Colon (tissue), 2 donors: ENCODE measurements around the gene CCL21.
"Not testable (repeated sequence)": the region's sequence is repeated elsewhere in the genome, so short reads cannot be mapped to it uniquely, and the experiment has no call there.

Experiments used
- FAIRE-seq: peaks from 2 replicates; lab custom pipeline; 2012; peaks lifted over from hg19 to GRCh38; lab: Jason Lieb, UNC
- donor health status: control.
- donor health status: control.

The CCL21 gene, protein sequence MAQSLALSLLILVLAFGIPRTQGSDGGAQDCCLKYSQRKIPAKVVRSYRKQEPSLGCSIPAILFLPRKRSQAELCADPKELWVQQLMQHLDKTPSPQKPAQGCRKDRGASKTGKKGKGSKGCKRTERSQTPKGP

DNA sequence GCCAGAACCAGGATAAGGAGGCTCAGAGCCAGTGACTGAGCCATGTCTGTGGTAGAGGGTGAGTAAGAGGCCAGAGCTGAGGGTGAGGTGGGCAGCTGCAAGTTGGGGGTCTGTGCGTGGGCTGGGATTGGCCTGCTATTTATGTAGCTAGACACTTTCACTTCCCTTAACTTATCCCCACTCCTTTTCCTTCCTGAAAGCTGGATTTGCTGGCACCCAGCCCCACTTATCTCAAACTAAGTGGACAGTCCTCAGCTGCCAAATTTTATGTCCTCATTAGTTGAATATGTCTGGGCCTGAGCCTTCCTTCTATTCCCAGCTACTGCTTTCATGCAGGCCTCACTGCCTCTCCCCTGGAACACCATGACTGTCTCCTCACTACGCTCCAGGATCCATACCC lies at the start of gene CCL21:
CCL21 (minus strand) TSS at position 114 of the 400 bp plus-strand sequence; CDS start at position 44, 70 bp downstream.
- no peak for FAIRE-seq

DNA sequence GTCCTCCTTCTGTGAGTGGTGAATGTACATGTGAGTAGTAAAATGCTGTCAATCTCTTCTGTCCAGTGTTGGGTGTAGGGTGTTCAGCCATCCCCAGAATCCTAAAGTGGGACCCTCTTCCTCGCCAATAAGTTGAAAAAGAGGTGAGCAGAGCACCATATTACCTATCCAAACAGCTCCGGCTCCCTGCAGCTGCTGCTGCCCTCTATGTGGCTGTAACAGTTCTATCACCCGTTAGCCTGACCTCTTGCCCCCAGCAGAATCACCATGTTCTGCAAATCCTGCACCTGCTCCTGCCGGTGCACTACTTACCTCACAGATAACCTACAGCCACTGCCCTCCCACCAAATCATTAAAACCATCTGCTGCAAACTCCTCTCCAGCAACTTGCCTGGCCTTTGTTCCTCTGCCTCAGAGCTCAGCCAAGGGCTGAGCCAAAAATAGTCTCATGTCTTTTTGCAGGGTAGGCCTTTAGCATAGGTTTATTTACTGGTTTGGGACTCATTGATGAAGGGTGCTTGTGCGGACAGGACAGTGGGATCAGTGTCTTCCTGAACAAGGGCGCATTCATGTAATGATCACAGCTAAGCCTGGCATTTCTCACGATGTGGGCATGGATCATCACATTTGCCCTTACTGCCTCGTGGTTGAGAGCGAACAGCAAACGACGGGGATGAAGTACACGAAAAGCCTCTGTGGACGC lies 49.6 kb upstream of the CCL21 start:
- FAIRE-seq: no peak

DNA sequence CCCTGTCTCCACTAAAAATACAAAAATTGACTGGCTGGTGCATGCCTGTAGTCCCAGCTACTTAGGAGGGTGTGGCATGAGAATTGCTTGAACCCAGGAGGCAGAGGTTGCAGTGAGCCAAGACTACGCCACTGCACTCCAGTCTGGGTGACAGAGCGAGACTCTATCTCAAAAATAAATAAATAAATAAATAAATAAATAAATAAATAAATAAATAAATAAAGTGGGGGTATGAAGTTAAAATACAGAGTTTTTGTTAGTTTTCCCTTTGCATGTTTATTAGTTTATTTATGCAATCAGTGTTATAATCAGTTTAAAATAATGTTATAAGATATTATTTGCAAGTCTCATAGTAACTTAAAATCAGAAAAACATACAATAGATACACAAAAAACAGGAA lies 40.4 kb upstream of the CCL21 start:
- FAIRE-seq: not testable (repeated sequence)

DNA sequence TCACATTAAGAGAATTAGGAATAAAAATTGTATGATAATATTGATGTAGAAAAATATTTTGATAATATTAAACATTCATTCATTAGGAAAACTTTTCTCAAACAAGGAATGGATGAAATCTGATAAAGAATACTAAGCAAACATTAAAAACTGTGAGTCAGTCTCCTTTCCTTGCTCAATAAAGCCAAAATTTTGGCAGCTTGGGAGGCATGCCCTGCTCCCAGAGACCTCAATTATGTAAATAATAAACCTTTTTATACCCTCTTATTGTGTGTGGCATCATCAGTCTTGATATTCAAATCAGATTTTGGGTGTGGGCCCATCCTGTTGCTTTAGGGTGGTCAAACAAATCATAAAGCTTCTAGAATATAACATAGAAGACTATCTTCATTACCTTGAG lies 36.6 kb upstream of the CCL21 start:
- no peak for FAIRE-seq

DNA sequence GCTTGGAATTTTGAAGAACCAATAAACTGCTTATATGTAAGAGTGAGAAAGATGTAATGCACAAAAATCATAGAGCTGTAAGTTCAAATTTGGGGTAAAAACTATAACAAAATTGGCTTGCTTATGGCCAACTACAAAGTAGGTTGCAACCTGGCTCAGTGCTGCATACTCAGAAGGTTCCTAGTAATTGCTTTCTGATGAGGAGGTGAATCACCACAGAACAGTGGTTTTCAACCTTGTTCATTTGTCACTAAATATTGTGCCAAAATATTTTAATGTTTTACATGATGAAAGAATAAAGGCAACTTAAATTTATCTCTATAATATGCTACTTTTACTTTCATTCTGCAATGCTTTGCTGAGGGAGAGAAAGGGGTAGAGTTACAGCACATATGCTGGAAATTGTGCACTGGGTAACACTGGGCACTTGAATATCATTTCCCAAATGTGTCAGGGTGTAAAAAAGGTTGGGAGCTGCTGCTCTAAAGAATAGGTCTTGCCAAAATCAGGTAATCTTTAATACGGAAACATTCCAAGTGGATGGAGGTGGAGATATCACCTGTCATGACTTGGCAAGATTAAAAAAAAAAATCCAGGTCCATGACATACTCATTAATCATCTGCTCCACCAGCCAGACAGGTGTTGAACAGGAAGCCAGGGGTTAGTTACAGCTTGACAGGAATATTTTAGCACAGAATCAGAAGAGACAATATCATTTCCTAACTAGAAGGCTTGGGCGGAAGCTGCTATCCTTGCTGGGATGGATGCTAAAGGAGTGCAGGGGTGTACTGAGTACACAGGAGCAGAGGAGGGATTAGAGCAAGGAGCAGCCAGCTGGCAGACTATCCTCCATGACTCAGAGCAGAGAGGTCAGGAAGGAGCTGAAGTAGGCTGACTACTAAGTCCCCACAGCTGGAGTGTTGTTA lies 34.6 kb upstream of the CCL21 start:
- FAIRE-seq: no peak

DNA sequence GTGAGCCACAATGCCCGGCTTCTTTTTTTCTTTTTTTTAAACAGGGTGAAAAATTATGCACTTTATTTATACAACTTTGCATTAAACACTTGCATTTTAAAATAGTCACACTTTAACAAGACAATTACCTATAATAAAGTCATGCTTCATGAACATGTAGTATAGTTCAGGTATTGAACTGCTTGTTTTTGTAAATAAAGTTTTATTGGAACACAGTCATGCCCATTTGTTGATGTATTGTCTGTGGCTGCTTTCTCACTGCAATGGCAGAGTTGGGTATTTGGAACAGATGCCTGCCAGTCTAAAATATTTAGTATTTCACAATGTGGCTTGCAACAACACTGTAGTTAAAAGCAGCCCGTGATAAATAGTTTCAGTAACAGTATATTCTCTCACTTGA lies 32.8 kb upstream of the CCL21 start:
- FAIRE-seq: no peak

DNA sequence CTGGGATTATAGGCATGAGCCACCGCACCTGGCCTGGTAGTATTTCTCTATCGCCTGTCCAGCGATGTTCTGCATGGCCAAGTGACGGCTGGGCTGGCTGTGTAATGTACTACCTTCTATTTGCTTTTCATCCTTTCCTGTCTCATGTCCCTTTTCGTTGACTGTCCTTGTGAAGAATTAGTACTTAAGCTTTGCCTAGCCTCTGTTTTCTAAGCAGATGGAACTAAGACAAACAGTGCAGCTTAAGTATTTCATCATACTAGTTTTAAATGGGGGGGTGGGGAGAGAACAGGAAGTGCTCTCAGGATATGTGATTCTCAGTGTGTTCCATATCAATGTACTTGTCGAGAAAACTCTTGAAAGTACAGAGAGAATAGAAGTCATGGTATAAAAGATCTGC lies 31.7 kb upstream of the CCL21 start:
- no peak for FAIRE-seq

DNA sequence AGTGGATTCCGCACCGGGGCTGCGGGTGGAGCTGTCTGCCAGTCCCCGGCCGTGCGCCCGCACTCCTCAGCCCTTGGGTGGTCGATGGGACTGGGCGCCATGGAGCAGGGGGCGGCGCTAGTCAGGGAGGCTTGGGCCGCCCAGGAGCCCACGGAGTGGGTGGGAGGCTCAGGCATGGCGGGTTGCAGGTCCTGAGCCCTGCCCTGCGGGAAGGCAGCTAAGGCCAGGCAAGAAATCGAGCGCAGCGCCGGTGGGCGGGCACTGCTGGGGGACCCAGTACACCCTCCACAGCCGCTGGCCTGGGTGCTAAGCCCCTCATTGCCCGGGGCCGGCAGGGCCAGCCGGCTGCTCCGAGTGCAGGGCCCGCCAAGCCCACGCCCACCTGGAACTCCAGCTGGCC lies 30.2 kb upstream of the CCL21 start:
- FAIRE-seq: not testable (repeated sequence)

DNA sequence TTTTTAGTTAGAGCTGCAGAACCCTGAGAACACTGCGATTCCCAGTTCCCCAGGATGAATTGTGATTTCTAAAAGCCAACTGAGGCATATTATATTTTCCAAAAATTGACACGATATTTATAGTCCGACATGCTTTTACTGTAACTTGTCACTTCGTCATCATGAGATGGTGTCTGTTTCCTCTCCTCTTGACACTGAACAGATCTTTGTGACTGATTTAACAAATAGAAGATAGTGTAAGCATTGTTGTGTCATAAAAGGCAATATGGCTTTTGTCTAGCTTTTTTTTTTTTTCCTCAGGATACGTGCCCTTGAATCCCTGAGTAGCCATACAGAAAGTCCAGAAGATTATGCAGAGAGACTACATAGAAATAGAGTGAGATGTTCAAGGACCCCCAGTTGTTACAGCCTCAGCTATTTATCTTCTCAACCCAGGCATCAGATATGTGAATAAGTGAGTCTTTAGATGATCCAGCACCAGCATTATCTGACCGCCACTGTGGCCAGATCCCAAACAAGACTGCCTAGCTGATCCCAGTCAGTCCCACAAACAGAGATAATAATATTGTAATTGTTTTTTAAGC lies 27.8 kb upstream of the CCL21 start:
- FAIRE-seq: no peak

DNA sequence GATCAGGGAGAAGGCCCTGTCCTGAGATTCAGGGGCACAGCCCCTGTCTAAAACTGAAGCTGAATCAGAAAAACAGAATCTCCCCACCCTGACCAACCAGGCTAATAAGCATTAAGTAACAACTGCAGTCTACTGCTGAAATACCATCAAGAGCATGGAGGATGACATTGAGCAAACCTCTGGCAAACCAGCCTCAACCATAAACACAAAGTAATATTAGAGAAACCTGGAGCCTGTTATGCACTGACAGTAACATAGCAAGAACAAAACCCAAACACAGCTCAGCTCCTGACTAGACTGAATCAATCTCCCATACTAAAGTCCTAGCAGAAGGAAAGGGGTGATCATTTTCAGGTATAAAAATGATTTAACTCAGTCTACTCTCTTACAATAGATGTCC lies 24.8 kb upstream of the CCL21 start:
- no peak for FAIRE-seq

DNA sequence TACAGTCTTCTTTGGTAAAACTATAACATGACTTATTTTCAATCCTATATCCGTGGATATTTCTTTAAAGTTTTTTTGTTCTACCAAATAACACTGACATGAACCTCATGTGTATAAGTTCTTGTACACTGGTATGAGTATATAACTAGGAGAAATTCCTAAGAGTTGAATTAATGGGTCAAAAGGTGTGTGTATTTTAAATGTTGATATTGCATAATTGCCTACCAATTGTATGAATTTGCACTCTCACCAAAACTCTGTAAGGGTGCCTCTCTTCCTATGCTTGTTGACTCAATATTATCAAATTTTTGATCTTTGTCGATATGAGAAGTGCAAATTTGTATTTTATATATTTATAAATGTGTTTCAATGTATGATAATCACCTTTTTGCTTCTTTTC lies 22.9 kb upstream of the CCL21 start:
- FAIRE-seq: no peak

DNA sequence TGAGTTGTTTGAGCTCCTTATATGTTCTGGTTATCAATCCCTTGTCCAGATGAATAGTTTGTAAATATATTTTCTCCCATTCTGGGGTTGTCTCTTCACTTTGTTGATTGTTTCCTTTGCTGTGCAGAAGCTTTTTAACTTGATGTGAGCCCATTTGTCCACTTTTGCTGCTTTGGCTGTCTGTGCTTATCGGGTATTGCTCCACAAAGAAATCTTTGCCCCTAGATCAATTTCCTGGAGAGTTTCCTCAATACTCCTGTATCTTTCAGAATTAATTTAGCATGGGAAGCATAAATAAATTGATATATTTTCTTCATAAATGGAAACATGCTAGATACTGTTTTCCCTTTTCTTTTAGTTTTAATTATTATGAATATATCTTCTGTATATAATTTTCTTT lies 22.5 kb upstream of the CCL21 start:
- FAIRE-seq: no peak

DNA sequence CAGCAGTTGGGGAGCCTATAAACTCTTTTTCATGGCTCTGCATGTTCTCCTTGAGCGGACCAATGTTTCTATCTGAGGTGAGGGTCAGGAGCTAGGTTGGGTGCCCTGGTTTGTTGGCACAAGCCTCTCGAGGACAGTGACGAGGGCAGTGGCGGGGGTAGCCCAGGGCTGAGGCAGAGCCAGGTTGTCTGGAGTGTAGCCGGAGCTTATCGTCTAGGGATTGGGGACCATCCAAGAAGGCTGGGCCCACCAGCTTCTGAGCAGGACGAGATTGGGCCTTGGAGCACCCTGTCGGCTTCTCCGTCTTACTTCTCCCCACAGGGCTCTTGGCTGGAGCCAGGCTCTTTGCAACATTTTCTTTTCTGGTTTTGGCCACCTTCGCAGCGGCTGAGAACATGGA lies 13.2 kb upstream of the CCL21 start:
- FAIRE-seq: no peak

DNA sequence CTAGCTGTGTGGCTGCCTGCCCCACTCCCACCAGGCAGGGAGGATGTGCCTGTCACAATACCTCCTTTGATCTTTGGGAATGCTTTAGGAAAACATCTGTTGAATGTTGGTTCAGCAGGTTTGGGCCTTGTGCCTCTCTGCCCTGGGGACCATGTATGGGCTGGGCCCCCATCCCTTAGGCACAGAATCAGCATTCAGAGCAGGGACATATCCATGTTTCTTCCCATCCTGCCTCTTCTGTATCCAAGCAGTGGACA lies 9.8 kb upstream of the CCL21 start:
- FAIRE-seq: not testable (repeated sequence)

DNA sequence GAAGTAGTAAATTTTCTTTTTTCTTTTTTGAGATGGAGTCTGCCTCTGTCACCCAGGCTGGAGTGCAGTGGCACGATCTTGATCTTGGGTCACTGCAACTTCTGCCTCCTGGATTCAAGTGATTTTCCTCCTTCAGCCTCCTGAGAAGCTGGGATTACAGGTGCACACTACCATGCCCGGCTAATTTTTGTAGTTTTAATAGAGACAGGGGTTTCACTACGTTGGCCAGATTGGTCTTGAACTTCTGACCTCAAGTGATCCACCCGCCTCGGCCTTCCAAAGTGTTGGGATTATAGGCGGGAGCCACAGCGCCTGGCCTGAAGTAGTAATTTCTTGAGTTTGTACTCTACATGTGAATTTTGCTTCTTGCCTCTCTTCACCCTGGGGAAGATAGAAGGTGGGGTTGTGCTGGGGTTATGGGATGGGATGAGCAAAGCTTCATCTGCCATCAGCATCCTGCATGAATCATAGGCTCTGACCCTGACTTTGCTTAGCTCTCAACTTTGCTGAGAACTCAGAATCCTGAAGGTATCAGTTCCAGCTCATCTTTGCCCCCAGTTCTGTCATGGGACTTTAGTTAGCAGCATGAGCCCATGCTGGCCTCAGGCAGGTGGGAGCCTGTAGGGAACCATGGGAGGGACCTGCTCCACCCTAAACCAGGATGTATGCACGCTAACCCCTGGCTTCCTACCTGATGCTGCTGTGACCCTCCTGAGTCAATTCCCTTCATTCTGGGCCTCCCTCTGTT lies 9.3 kb upstream of the CCL21 start:
- FAIRE-seq: no peak

DNA sequence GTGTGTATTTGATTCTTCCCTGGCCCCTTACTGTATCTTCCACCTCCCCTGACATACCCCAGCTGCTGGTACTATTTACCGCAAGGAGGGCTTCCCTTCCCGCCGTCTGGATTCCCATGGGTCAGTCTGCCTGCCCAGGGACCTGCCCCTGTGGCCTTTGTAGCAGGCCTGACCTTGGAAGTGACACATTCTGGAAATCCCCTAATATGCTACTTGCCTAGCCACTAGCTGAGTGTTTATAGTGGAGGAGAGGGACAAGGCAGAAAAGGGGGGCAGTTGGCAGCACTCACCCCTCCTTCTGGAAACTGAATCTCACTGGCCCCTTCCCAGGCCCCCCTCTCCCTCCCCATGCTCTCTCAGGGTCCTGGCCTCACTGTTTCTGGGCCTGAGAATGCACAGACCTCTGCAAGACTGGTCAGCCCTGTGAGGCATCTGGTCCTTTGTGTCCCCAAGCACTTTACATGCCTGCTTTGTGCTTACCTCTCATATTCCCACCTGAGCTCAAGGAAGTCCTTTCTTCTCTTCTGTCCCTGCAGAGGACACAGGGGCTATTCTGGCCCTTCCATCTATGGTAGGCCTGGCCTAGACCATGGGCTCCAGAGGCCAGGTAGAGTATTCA lies 8.2 kb upstream of the CCL21 start:
- FAIRE-seq: no peak

DNA sequence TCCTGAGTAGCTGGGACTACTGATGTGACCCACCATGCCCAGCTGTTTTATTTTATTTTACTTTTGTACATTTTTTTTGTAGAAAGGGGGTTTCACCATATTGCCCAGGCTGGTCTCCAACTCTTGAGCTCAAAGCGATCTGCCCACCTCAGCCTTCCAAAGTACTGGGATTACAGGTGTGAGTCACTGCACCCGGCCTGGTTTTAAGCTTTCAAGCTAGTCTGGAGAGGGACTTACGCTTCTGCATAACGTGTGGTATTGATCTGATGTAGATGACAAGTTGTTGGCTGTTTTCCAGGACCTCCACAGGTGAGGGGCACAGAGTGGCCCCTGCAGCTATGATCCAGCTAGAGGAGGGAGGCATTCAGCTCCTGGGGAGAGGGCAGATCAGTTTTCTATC lies 6.8 kb upstream of the CCL21 start:
- FAIRE-seq: no peak

DNA sequence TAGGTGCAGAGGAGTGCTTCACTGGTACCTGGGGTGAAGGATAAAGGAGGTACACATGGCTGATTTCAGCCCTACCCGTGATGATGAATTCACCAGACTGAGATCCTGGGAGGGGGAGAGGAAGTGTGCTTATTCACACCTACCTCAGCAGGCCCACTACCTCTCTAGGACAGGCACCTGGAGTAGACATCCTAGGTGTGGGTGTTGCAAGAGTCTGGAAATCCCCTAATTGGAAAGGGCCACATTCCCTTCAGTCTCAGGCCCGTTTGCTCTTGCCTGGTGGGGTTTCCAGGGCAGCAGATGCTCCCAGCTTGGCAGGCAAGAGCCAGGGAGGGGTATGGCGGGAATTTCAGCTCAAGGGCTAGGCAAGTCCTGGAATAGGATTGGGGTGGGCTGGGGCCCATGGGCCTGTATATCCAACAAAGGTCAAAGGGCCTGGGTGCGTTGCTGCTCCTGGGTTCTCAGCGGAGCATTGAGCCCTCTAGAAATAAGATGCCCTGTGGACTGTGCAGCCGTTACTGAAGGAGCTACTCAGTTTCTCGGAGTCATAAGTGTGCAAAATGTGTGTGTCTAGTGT lies 5.8 kb upstream of the CCL21 start:
- no peak for FAIRE-seq

DNA sequence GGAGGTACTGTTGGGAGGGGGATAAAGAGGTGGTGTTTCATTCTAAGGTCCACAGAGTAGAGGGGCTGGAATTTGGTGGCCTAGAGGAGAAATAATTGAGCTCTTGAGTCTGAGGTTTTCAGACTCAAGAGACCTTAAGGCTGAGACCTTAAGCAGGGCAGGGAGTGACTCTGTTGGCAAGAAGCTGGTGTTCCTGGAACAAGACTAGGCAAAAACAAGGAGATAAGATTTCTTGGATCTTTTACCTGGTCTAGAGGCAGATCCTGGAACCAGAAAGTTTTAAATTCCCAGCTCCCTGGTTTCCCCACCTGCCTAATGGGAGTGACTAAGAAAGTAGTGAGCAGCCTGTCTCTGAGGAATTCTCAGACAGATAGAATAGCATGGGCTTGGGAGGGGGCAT lies 4.1 kb upstream of the CCL21 start:
- no peak for FAIRE-seq

DNA sequence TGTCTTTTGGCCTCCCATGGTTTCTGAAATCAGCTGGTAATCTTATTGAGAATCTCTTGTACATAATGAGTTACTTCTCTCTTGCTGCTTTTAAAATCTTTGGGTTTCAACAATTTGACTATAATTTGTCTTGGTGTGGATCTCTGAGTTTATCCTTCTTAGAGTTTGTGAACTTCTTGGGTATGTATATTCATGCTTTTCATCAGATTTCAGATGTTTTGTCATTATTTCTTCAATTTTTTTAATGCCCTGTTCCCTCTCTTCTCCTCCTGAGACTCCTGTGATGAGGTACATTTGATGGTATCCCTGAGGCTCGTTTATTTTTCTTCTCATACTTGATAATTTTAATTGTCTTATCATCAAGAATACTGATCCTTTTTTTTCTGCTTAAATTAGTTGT lies 2.2 kb upstream of the CCL21 start:
- no peak for FAIRE-seq

DNA sequence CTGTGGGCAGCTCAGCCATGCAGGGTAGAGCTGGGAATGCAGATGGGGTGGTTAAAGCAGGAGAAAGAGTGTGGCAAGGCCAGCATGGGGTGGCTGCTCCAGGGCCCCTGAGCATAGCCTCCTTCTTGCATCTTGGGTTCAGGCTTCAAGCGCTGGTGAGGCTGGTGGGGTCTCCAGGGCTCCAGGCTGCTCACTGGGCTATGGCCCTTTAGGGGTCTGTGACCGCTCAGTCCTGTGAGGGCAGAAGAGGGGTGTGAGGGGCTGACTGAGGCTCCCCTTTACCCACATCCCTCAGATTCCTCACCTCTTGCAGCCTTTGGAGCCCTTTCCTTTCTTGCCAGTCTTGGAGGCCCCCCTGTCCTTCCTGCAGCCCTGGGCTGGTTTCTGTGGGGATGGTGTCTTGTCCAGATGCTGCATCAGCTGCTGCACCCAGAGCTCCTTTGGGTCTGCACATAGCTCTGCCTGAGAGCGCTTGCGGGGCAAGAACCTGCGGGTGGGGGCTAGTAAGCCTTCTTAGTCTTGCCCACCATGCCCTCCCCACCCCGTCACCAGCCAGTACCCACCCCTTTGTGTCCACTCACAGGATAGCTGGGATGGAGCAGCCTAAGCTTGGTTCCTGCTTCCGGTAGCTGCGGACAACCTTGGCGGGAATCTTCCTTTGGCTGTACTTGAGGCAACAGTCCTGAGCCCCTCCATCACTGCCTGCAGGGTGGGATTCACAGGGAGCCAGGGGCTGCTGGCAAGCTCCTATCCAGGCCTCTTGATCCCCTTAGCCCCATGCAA lies 549 bp downstream of the CCL21 start:
- no peak for FAIRE-seq
